HL-60/S4 treated with phorbol 12-myristate 13-acetate at 8.2 ng/mL for 4 days and 3 days (cell line): ENCODE results near the gene GRID2IP.
"Not testable (repeated sequence)": the region's sequence is repeated elsewhere in the genome, so short reads cannot be mapped to it uniquely, and the experiment has no call there.

Experiments
- in situ Hi-C: fragments of 300-500 bp; cut with MboI; formaldehyde crosslinking; loops from 2 replicates; pipeline ENCODE4 v1.15.0; 2022; ENCODE audit warnings: low sequenced_read_pairs

The GRID2IP gene

GRCh38 chr7:6495597-6496262 lies 55.5 kb downstream of the GRID2IP start:
- in situ Hi-C loops: no loop called here

GRCh38 chr7:6494365-6494764 lies 56.9 kb downstream of the GRID2IP start:
- in situ Hi-C loops: no loop called here

GRCh38 chr7:6491194-6491593 lies 60.1 kb downstream of the GRID2IP start:
- in situ Hi-C loops: no loop called here

- in situ Hi-C loops: no loop called here
Observed at GRCh38 chr7:6489612-6490011, 61.6 kb downstream of the GRID2IP start.

- in situ Hi-C loops: no loop called here
Observed at GRCh38 chr7:6487184-6487545, 64.1 kb downstream of the GRID2IP start.

- in situ Hi-C loops: no loop called here
Observed at GRCh38 chr7:6486438-6487183, 64.7 kb downstream of the GRID2IP start.

- in situ Hi-C loops: no loop called here
Observed at GRCh38 chr7:6482743-6483119, 68.5 kb downstream of the GRID2IP start.

GRCh38 chr7:6482307-6482706 lies 69.0 kb downstream of the GRID2IP start:
- in situ Hi-C loops: no loop called here

- in situ Hi-C loops: no loop called here
Observed at GRCh38 chr7:6481445-6481844, 69.8 kb downstream of the GRID2IP start.

- in situ Hi-C loops: no loop called here
Observed at GRCh38 chr7:6480323-6480660, 71.0 kb downstream of the GRID2IP start.

GRCh38 chr7:6479067-6479466 lies 72.2 kb downstream of the GRID2IP start:
- in situ Hi-C loops: no loop called here

- in situ Hi-C loops: no loop called here
Observed at GRCh38 chr7:6478186-6478585, 73.1 kb downstream of the GRID2IP start.

- in situ Hi-C loops: no loop called here
Observed at GRCh38 chr7:6477318-6477660, 74.0 kb downstream of the GRID2IP start.

- in situ Hi-C loops: no loop called here
Observed at GRCh38 chr7:6476596-6477317, 74.5 kb downstream of the GRID2IP start.

- in situ Hi-C loops: no loop called here
Observed at GRCh38 chr7:6475433-6476186, 75.7 kb downstream of the GRID2IP start.

GRCh38 chr7:6465862-6466261 lies 85.4 kb downstream of the GRID2IP start:
- in situ Hi-C loops: no loop called here

GRCh38 chr7:6463609-6464008 lies 87.7 kb downstream of the GRID2IP start:
- in situ Hi-C loops: not testable (repeated sequence)

GRCh38 chr7:6461946-6462550 lies 89.2 kb downstream of the GRID2IP start:
- in situ Hi-C loops: no loop called here

- in situ Hi-C loops: no loop called here
Observed at GRCh38 chr7:6460990-6461584, 90.2 kb downstream of the GRID2IP start.

GRCh38 chr7:6460303-6460702 lies 91.0 kb downstream of the GRID2IP start:
- in situ Hi-C loops: no loop called here

GRCh38 chr7:6458676-6459075 lies 92.6 kb downstream of the GRID2IP start:
- in situ Hi-C loops: not testable (repeated sequence)
